ENCODE results near the gene ALDH16A1.

The ALDH16A1 gene

DNA sequence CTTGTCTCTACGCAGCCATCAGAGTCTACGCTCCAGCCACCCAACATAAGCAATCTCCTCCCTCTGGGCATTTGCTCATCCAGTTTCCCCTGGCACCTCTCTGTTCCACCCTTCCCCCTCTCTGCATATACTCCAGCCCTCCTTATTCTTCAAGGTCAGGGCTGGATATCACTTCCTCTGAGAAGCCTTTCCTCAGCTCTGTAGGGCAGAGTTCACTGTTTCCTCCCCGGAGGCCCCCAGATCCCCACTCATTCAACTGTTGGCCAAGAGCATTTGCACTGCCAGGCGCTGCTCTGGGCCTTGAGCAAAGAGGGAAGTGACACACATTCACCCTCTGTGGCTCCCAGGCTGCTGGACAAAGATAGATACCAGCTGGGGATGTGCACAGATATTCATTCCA lies 62.7 kb downstream of the ALDH16A1 start:
- no peak for DNase-seq (ENCODE audit: low read depth)

DNA sequence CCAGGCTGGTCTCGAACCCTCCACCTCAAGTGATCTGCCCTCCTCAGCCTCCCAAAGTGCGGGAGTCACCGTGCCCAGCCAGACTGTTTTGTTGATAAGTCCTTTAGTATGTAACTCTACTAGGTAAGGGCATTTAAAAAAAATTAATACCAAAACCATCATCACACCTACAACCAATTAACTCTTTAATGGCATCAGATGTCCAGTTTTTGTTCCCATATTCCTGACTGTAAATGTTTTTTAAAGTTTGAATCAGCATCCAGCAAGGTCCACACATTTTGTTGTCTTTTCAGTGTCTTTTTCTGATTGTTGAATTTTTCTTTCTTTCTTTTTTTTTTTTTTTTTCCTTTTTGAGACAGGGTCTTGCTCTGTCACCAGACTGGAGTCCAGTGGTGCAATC lies 65.0 kb downstream of the ALDH16A1 start:
- no peak for DNase-seq (ENCODE audit: low read depth)

Measured in EH (cell line).